Lung (tissue), 12 donors: ENCODE measurements around the gene LCMT2. TPM values are rescaled to one million over a fixed set of nuclear protein-coding genes. Genes with fewer than 3 reads are reported as not detected.
A peak's percentile ranks its signal among the peaks of the same experiment; 100 is the strongest.

Experiments
- ATAC-seq: fragments of 200-7000 bp; cut with Tn5 transposase; one replicate; pipeline ENCODE4 v1.9.1; 2020; ENCODE audit warnings: moderate number of reproducible peaks; ENCODE audit not compliant: insufficient read depth, low FRiP score
- DNase-seq, 3 donors: peaks; one replicate each; pipeline ENCODE4 v3.0.0-alpha.2; 2013 to 2017
- H3K27ac ChIP-seq, 2 donors: one replicate each; pipeline ENCODE4 v1.5.1; 2013; ENCODE audit warnings: mild to moderate bottlenecking in 2 of 2, moderate library complexity in 2 of 2, control low read depth in 1 of 2, inconsistent platforms in 1 of 2, low read depth in 1 of 2, low read length in 1 of 2
- H3K27me3 ChIP-seq, 3 donors: one replicate each; pipeline ENCODE4 v1.5.1; 2013; ENCODE audit warnings: low read length in 2 of 3; ENCODE audit not compliant: control insufficient read depth in 3 of 3, insufficient read depth in 3 of 3
- H3K36me3 ChIP-seq, 4 donors: one replicate each; pipeline ENCODE4 v1.5.1; 2013; ENCODE audit warnings: low read length in 4 of 4, mild to moderate bottlenecking in 1 of 4, moderate library complexity in 1 of 4; ENCODE audit not compliant: control insufficient read depth in 4 of 4, insufficient read depth in 4 of 4
- H3K4me1 ChIP-seq, 5 donors: one replicate each; pipeline ENCODE4 v1.5.1; 2013; ENCODE audit warnings: low read length in 5 of 5, mild to moderate bottlenecking in 2 of 5, moderate library complexity in 1 of 5; ENCODE audit not compliant: control insufficient read depth in 5 of 5, insufficient read depth in 5 of 5
- H3K4me3 ChIP-seq: one replicate; pipeline ENCODE4 v1.5.1; 2013; ENCODE audit warnings: mild to moderate bottlenecking, control low read depth, moderate library complexity
- H3K9ac ChIP-seq, 2 donors: one replicate each; pipeline ENCODE4 v1.5.1; 2013; ENCODE audit warnings: low read length in 2 of 2, control low read depth in 1 of 2; ENCODE audit not compliant: insufficient read depth in 1 of 2
- H3K9me3 ChIP-seq, 4 donors: one replicate each; pipeline ENCODE4 v1.5.1; 2013; ENCODE audit warnings: low read length in 3 of 4, mild to moderate bottlenecking in 1 of 4, moderate library complexity in 1 of 4; ENCODE audit not compliant: control insufficient read depth in 4 of 4, insufficient read depth in 3 of 4
- whole genome bisulfite sequencing, 2 donors: extraction: QIAGEN DNeasy Blood & Tissue Kit; methylation state at CpG; one replicate each; pipeline ENCODE4 v1.1.7; 2013; 5-methylcytosine and 5-hydroxymethylcytosine counted together
- polyA plus RNA-seq, 2 donors: library from polyadenylated mRNA; stranded (reverse); fragments of 200-250 nt; gene quantifications; one replicate each; pipeline ENCODE4 v1.2.1, GENCODE V29; 2013
- total RNA-seq, 2 donors: library from RNA; depleted of rRNA in 1 of 2; stranded (reverse); fragments of >200 nt in 1 of 2; gene quantifications; one replicate each; pipeline ENCODE4 v1.2.1, GENCODE V29; 2014 to 2021
- TF ChIP-seq, protein P1 (sequence below): IDR thresholded peaks from 2 replicates; pipeline ENCODE4 v1.5.1; 2012; ENCODE audit warnings: mild to moderate bottlenecking; ENCODE audit errors: control extremely low read depth, extremely low read depth
- donor health status: control.
- donor health status: control.
- donor health status: Bipolar disorder and iron deficiency.
- donor health status: healthy.
- donor health status: DM: yes; HTN: yes; CAD: no.

The LCMT2 gene
- total and polyA plus RNA-seq, 4 donors, result 3.3 to 10.6 (median 4.4) TPM

DNA sequence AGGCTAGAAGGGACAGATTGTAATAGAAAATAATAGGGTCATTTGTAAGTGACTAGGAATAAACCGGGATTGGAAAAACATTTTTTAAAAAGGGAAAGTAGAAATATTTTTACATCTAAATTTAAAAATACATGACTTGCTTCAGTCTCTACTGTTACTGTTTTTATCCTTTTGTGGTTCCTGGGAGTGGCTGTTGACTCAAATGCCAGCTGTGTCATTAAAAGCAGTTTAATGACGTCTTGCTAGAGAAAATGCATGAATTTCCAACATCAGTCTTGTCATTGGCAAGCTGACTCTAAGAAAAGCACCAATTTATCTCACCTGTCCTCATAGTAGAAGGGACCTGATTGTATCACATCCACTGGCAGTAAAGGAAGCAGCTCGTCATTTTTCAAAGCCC, 16.7 kb upstream of the LCMT2 start:
- Histone ChIP-seq H3K9me3 (no peaks in the 10 kb centered on the region), H3K4me3 (no peak overlapping the region), H3K4me1 (no peaks in the 10 kb centered on the region), H3K9ac (no peak overlapping the region), H3K27ac (no peak overlapping the region), H3K36me3 (peaks cover 0 to 26% (median 13%) of the 10 kb centered on the region in 4 donors), H3K27me3 (no peaks in the 10 kb centered on the region)
- TF ChIP-seq, protein P1, sequence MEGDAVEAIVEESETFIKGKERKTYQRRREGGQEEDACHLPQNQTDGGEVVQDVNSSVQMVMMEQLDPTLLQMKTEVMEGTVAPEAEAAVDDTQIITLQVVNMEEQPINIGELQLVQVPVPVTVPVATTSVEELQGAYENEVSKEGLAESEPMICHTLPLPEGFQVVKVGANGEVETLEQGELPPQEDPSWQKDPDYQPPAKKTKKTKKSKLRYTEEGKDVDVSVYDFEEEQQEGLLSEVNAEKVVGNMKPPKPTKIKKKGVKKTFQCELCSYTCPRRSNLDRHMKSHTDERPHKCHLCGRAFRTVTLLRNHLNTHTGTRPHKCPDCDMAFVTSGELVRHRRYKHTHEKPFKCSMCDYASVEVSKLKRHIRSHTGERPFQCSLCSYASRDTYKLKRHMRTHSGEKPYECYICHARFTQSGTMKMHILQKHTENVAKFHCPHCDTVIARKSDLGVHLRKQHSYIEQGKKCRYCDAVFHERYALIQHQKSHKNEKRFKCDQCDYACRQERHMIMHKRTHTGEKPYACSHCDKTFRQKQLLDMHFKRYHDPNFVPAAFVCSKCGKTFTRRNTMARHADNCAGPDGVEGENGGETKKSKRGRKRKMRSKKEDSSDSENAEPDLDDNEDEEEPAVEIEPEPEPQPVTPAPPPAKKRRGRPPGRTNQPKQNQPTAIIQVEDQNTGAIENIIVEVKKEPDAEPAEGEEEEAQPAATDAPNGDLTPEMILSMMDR, result no peak
- WGBS, 2 donors, result 89 to 95% methylated on average over 3 of the region's 3 CpGs
- no peak for DNase-seq
- ATAC-seq, result no peak

DNA sequence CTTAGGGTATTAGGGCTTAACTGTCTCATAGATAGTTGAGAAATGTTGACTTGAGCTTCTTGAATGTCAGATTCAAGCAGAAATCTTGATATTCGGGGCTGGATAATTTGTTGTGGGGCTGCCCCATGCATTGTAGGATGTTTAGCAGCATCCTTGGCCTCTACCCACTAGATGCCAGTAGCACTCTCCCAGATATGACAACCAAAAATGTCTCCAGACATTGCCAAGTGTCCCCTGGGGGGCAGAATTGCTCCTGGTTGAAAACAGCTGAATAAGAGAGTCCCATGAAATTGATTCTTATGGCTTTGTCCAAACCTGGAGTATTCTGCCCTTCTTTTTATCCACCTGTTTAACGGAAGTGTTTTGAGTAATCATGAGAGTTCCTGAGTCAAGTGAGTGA, 15.9 kb upstream of the LCMT2 start:
- Histone ChIP-seq H3K36me3 (peaks cover 0 to 25% (median 12%) of the 10 kb centered on the region in 4 donors), H3K27ac (no peak overlapping the region), H3K4me1 (no peaks in the 10 kb centered on the region), H3K9ac (no peak overlapping the region), H3K4me3 (no peak overlapping the region), H3K9me3 (no peaks in the 10 kb centered on the region), H3K27me3 (no peaks in the 10 kb centered on the region)
- 94% methylated on average over 2 of the region's 2 CpGs for WGBS, 2 donors
- DNase-seq (no peak), ATAC-seq (no peak)
- TF ChIP-seq, protein P1, result no peak

DNA sequence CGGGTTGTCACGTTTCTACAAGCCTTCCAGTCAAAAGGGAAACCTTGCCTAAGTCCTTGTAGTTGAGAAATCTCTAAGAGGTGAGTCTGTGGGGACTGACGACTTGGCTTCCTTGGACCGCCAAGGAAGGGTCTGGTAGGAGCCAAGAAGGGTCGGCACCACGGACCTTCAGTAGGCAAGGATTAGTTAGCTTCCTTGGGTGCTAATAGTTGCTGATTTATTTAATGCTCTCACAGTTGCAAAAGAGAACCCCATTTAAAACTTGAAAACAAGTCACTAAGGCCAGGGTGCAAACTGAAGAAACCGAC, 361 bp upstream of the LCMT2 start:
- no peak for ATAC-seq
- H3K36me3 ChIP-seq, result peaks cover 0 to 9% (median 5%) of the 10 kb centered on the region in 4 donors
- 5% methylated on average over 7 of the region's 7 CpGs for WGBS, 2 donors

More for the DNA sequence above, 361 bp upstream of the LCMT2 start:
- H3K9me3 ChIP-seq, result no peaks in the 10 kb centered on the region
- H3K4me1 ChIP-seq, result peaks cover 7 to 19% (median 11%) of the 10 kb centered on the region in 5 donors
- peak overlapping the region; percentile 95 for H3K4me3 ChIP-seq
- no peaks in the 10 kb centered on the region for H3K27me3 ChIP-seq
- no peak for DNase-seq
- TF ChIP-seq, protein P1, result no peak
- peak overlapping the region; percentile 42 to 69 for H3K9ac ChIP-seq
- peak overlapping the region; percentile 97 to 100 for H3K27ac ChIP-seq
